ENCODE results near the gene GJB5.

Gene GJB5

GRCh38 chr1:34776911-34777310, 22.1 kb downstream of the GJB5 start:
- DNase-seq (ENCODE audit: low spot score) = no peak

GRCh38 chr1:34777519-34778321, 22.9 kb downstream of the GJB5 start:
- DNase-seq (ENCODE audit: low spot score) = no peak

GRCh38 chr1:34778381-34778780, 23.5 kb downstream of the GJB5 start:
- DNase-seq (ENCODE audit: low spot score) = no peak

- DNase-seq (ENCODE audit: low spot score) = no peak
Measured at GRCh38 chr1:34779005-34779404, 24.2 kb downstream of the GJB5 start.

GRCh38 chr1:34779526-34779925, 24.7 kb downstream of the GJB5 start:
- no peak for DNase-seq (ENCODE audit: low spot score)

- DNase-seq (ENCODE audit: low spot score) = no peak
Measured at GRCh38 chr1:34779962-34780361, 25.1 kb downstream of the GJB5 start.

GRCh38 chr1:34780528-34780927, 25.7 kb downstream of the GJB5 start:
- no peak for DNase-seq (ENCODE audit: low spot score)

- DNase-seq (ENCODE audit: low spot score) = no peak
Measured at GRCh38 chr1:34781071-34781843, 26.4 kb downstream of the GJB5 start, which contains the start of gene GJB3. GJB3 (plus strand) TSS chr1:34781214; CDS start chr1:34784763, 3,549 bp downstream.

GRCh38 chr1:34781844-34782391, 27.1 kb downstream of the GJB5 start:
- no peak for DNase-seq (ENCODE audit: low spot score)

- DNase-seq (ENCODE audit: low spot score) = no peak
Measured at GRCh38 chr1:34784751-34785221, 29.9 kb downstream of the GJB5 start.

GRCh38 chr1:34785231-34785874, 30.5 kb downstream of the GJB5 start:
- no peak for DNase-seq (ENCODE audit: low spot score)

- DNase-seq (ENCODE audit: low spot score) = no peak
Measured at GRCh38 chr1:34785875-34786470, 31.1 kb downstream of the GJB5 start.

GRCh38 chr1:34786521-34787325, 31.9 kb downstream of the GJB5 start:
- DNase-seq (ENCODE audit: low spot score) = no peak

GRCh38 chr1:34787461-34788420, 32.9 kb downstream of the GJB5 start:
- DNase-seq (ENCODE audit: low spot score) = no peak

- no peak for DNase-seq (ENCODE audit: low spot score)
Measured at GRCh38 chr1:34790985-34791384, 36.1 kb downstream of the GJB5 start.

GRCh38 chr1:34792424-34792823, 37.6 kb downstream of the GJB5 start:
- DNase-seq (ENCODE audit: low spot score) = no peak

- no peak for DNase-seq (ENCODE audit: low spot score)
Measured at GRCh38 chr1:34792868-34793727, 38.3 kb downstream of the GJB5 start, which contains the start of gene GJA4. GJA4 (plus strand) TSS chr1:34792999; CDS start chr1:34794214, 1,215 bp downstream.

GRCh38 chr1:34794001-34794789, 39.3 kb downstream of the GJB5 start:
- no peak for DNase-seq (ENCODE audit: low spot score)
